B cell (primary cell): Measurements from ENCODE around the gene NOP53. TPM values are rescaled to one million over a fixed set of nuclear protein-coding genes. Genes with fewer than 3 reads are reported as not detected.

Experiments used
- ATAC-seq: fragments of 200-7000 bp; cut with Tn5 transposase; one replicate; pipeline ENCODE4 v1.10.0; 2021; ENCODE audit warnings: low read depth, mild to moderate bottlenecking, moderate number of reproducible peaks, moderate library complexity
- CTCF ChIA-PET: fragments of 350-600 bp; sonication (Branson Sonifier 250); formaldehyde crosslinking; loops from one replicate; lab custom pipeline; 2021; ENCODE audit warnings: antibody characterized with exemption, inconsistent platforms; lab: Charles Lee
- POLR2A ChIA-PET: fragments of 350-600 bp; sonication (Branson Sonifier 250); formaldehyde crosslinking; loops from one replicate; lab custom pipeline; 2021; ENCODE audit warnings: antibody characterized with exemption; lab: Charles Lee
- DNase-seq: peaks from one replicate; pipeline ENCODE4 v3.0.0; 2013
- H2AFZ ChIP-seq: 2 replicates; pipeline ENCODE4 v1.6.1; 2012; ENCODE audit warnings: mild to moderate bottlenecking, low read depth, low read length; ENCODE audit not compliant: insufficient read depth, poor library complexity, severe bottlenecking
- H3K27ac ChIP-seq, 2 donors: 1 replicate in 1 of 2; 2 replicates in 1 of 2; pipeline ENCODE4 v1.5.1; 2012 to 2013; ENCODE audit warnings: low read length in 2 of 2, mild to moderate bottlenecking in 2 of 2, moderate library complexity in 1 of 2
- H3K27me3 ChIP-seq, 4 experiments: fragments of 200-600 bp in 1 of 4; sonication (generic) in 1 of 4; replicated peaks in 1 of 4; 1 replicate in 2 of 4; 2 replicates in 2 of 4; pipeline versions ENCODE4 v1.6.1 to v1.7.0; 2013 to 2016; ENCODE audit warnings: low read length in 3 of 4, mild to moderate bottlenecking in 2 of 4, mixed read lengths in 1 of 4, moderate library complexity in 1 of 4; ENCODE audit not compliant: insufficient read depth in 4 of 4, control insufficient read depth in 3 of 4; ENCODE audit errors: control extremely low read depth in 1 of 4
- H3K36me3 ChIP-seq, 2 experiments: replicated peaks in 1 of 2; 1 replicate in 1 of 2; 2 replicates in 1 of 2; pipeline versions ENCODE4 v1.6.1 to v1.7.1; 2013; ENCODE audit warnings: low read length in 1 of 2; ENCODE audit not compliant: insufficient read depth in 2 of 2, control insufficient read depth in 1 of 2; ENCODE audit errors: control extremely low read depth in 1 of 2, extremely low read depth in 1 of 2
- H3K4me1 ChIP-seq, 2 donors: fragments of 200-600 bp in 1 of 2; sonication (generic) in 1 of 2; 1 replicate in 1 of 2; 2 replicates in 1 of 2; pipeline versions ENCODE4 v1.5.1 to v1.6.1; 2013 to 2017; ENCODE audit warnings: low read length in 2 of 2; ENCODE audit not compliant: control insufficient read depth in 2 of 2, insufficient read depth in 2 of 2
- H3K4me2 ChIP-seq: replicated peaks from 2 replicates; pipeline ENCODE3; 2012; ENCODE audit warnings: mild to moderate bottlenecking, low read depth, low read length; ENCODE audit not compliant: poor library complexity, severe bottlenecking
- H3K4me3 ChIP-seq, 5 experiments: fragments of 200-600 bp in 1 of 5; sonication (generic) in 1 of 5; 1 replicate in 3 of 5; 2 replicates in 2 of 5; pipeline versions ENCODE4 v1.5.1 to v1.7.0; 2011 to 2016; ENCODE audit warnings: low read length in 4 of 5, mild to moderate bottlenecking in 4 of 5, low read depth in 2 of 5, control low read depth in 1 of 5, moderate library complexity in 1 of 5; ENCODE audit not compliant: insufficient read depth in 1 of 5; ENCODE audit errors: control extremely low read depth in 1 of 5, extremely low read depth in 1 of 5
- H3K79me2 ChIP-seq: fragments of 200-600 bp; sonication (generic); one replicate; pipeline ENCODE4 v1.6.0; 2016; ENCODE audit warnings: low read length; ENCODE audit not compliant: control insufficient read depth, insufficient read depth
- H3K9ac ChIP-seq: fragments of 200-600 bp; sonication (generic); 2 replicates; pipeline ENCODE4 v1.6.1; 2017; ENCODE audit warnings: mild to moderate bottlenecking, low read length, moderate library complexity
- H3K9me3 ChIP-seq, 3 donors: one replicate each; pipeline versions ENCODE4 v1.6.1 to v1.7.1; 2013; ENCODE audit warnings: low read length in 2 of 3; ENCODE audit not compliant: control insufficient read depth in 2 of 3, insufficient read depth in 1 of 3; ENCODE audit errors: control extremely low read depth in 1 of 3
- H4K20me1 ChIP-seq: 2 replicates; pipeline ENCODE4 v1.6.0; 2012; ENCODE audit warnings: mild to moderate bottlenecking, low read length; ENCODE audit not compliant: insufficient read depth, control insufficient read depth, poor library complexity, severe bottlenecking
- H3K27ac Mint-ChIP-seq: one replicate; pipeline ENCODE4 v1.8.0; 2021; ENCODE audit warnings: mixed read lengths
- H3K27me3 Mint-ChIP-seq: one replicate; pipeline ENCODE4 v1.8.0; 2021; ENCODE audit warnings: mixed read lengths
- H3K4me1 Mint-ChIP-seq: one replicate; pipeline ENCODE4 v1.8.0; 2021; ENCODE audit warnings: mixed read lengths
- H3K4me3 Mint-ChIP-seq: one replicate; pipeline ENCODE4 v1.8.0; 2021; ENCODE audit warnings: mixed read lengths
- H3K9me3 Mint-ChIP-seq: one replicate; pipeline ENCODE4 v1.8.0; 2022; ENCODE audit warnings: mixed read lengths; ENCODE audit not compliant: insufficient read depth
- CTCF ChIP-seq: fragments of 200-600 bp; IDR thresholded peaks from one replicate; pipeline ENCODE4 v1.8.0; 2022; ENCODE audit warnings: antibody characterized with exemption, mild to moderate bottlenecking
- EZH2 ChIP-seq: IDR thresholded peaks from 2 replicates; pipeline ENCODE4 v1.6.1; 2012; ENCODE audit warnings: borderline replicate concordance, low read depth, mild to moderate bottlenecking, moderate library complexity, low read length; ENCODE audit not compliant: insufficient read depth, poor library complexity, severe bottlenecking
- whole genome bisulfite sequencing: methylation state at CpG from one replicate; pipeline ENCODE4 v1.1.5; 2013; ENCODE audit warnings: missing lambda C conversion rate; ENCODE audit not compliant: insufficient coverage; 5-methylcytosine and 5-hydroxymethylcytosine counted together
- intact Hi-C: fragments of 100-400 bp; cut with micrococcal nuclease; formaldehyde crosslinking; loops from one replicate; pipeline ENCODE4 v1.10.0; 2022
- polyA plus RNA-seq: library from polyadenylated mRNA; depleted of rRNA; stranded (reverse); fragments of >200 nt; gene quantifications from 2 replicates; pipeline ENCODE4 v1.2.3, GENCODE V29; 2012
- total RNA-seq, 2 donors: library from RNA; stranded (reverse); fragments of 120-200 nt in 1 of 2; gene quantifications; 1 replicate in 1 of 2; 2 replicates in 1 of 2; pipeline versions ENCODE4 v1.2.3 to v1.2.4, GENCODE V29; 2013 to 2022

Gene NOP53
- total and polyA plus RNA-seq, 2 donors (not counting 1 experiment from before 2014, with no cell fraction given): 526 to 978 TPM

DNA sequence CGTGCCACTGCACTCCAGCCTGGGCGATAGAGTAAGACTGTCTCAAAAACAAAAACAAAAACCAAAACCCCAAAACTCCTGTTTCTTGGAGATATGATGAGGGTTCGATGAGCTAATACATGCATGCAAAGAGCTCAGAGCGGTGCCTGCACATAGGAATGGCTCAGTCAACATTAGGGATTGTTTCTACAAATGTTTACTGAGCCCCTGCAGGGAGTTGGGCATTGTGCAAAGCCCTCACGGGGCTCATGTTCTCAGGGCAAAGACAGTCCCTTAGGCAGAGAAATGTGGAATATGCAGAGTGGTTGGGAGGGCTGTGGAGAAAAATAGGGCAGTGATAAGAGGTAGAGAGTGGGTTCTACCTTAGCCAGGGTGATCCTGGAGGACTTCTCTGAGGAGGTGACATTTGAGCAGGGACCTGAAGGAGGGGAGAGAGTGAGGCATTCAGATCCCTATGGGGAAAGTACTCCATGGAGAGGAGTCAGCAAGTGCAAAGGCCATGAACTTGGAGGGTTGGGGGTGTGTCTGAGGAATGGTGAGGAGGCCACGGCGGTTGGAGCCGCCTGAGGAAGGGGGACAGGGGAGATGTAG is 33.6 kb upstream of the NOP53 start:
- peaks cover 4 to 6% of the 10 kb centered on the region in 2 donors for H3K4me1 ChIP-seq
- no peak for DNase-seq
- no peak for TF ChIP-seq EZH2
- no peak for TF ChIP-seq CTCF
- no peak for ATAC-seq
- WGBS: 92% methylated on average over 5 of the region's 8 CpGs
- no peaks in the 10 kb centered on the region for H3K4me1 Mint-ChIP-seq
- CTCF ChIA-PET: interaction anchor here (1.4 to 9.3 kb wide), 4 partner anchors 21 to 285 kb away, joined by 3 to 175 read pairs (median 6); no protein-coding TSS in a partner anchor
- peaks cover 0 to 30% (median 11%) of the 10 kb centered on the region in 4 experiments for H3K27me3 ChIP-seq
- no peak overlapping the region for H3K4me3 Mint-ChIP-seq
- peaks cover 0 to 34% (median 5%) of the 10 kb centered on the region in 3 donors for H3K9me3 ChIP-seq
- no peaks in the 10 kb centered on the region for H3K36me3 ChIP-seq
- no peak overlapping the region for H3K4me3 ChIP-seq
- no peak overlapping the region for H3K4me2 ChIP-seq
- H3K27ac Mint-ChIP-seq: no peak overlapping the region
- H3K27ac ChIP-seq: no peak overlapping the region
- no peak overlapping the region for H2AFZ ChIP-seq
- H3K79me2 ChIP-seq: no peaks in the 10 kb centered on the region
- no peaks in the 10 kb centered on the region for H4K20me1 ChIP-seq
- peaks cover 44% of the 10 kb centered on the region for H3K27me3 Mint-ChIP-seq
- no peak overlapping the region for H3K9ac ChIP-seq
- H3K9me3 Mint-ChIP-seq: no peaks in the 10 kb centered on the region
- intact Hi-C loops: no loop called here
- POLR2A ChIA-PET: no interaction called here
